SK-N-MC (cell line): ENCODE data around the gene GRB10.

Experiments
- EZH2 ChIP-seq: fragments of 200-600 bp; sonication (generic); IDR thresholded peaks from one replicate; pipeline ENCODE4 v1.6.1; 2017; ENCODE audit warnings: antibody characterized with exemption
- POLR2AphosphoS5 ChIP-seq: IDR thresholded peaks from 2 replicates; pipeline ENCODE4 v1.6.1; 2012; ENCODE audit warnings: mild to moderate bottlenecking, low read depth, low read length, borderline replicate concordance

- TF ChIP-seq POLR2AphosphoS5 (no peak), EZH2 (no peak)
Observed at GRCh38 chr7:50793947-50794570, 11.4 kb upstream of the GRB10 start.
